Raji (cell line): Measurements from ENCODE around the gene AMOTL2.

ENCODE experiments used
- POLR2A ChIP-seq: IDR thresholded peaks from 2 replicates; pipeline ENCODE4 v1.6.1; 2011; ENCODE audit warnings: low read depth, low read length, control low read depth; ENCODE audit not compliant: insufficient read depth

The AMOTL2 gene

GRCh38 chr3:134354612-134355251 is 19.5 kb downstream of the AMOTL2 start:
- no peak for TF ChIP-seq POLR2A

- TF ChIP-seq POLR2A: no peak
Observed at GRCh38 chr3:134353831-134354611, 20.2 kb downstream of the AMOTL2 start.

- no peak for TF ChIP-seq POLR2A
Observed at GRCh38 chr3:134353171-134353825, 20.9 kb downstream of the AMOTL2 start.

- no peak for TF ChIP-seq POLR2A
Observed at GRCh38 chr3:134352031-134352671, 22.1 kb downstream of the AMOTL2 start.

GRCh38 chr3:134351427-134351826 is 22.8 kb downstream of the AMOTL2 start:
- TF ChIP-seq POLR2A: no peak

GRCh38 chr3:134350861-134351311 is 23.4 kb downstream of the AMOTL2 start:
- TF ChIP-seq POLR2A: no peak

- no peak for TF ChIP-seq POLR2A
Observed at GRCh38 chr3:134350266-134350665, 24.0 kb downstream of the AMOTL2 start.

- TF ChIP-seq POLR2A: no peak
Observed at GRCh38 chr3:134348524-134348923, 25.7 kb downstream of the AMOTL2 start.

GRCh38 chr3:134347551-134347950 is 26.7 kb downstream of the AMOTL2 start:
- no peak for TF ChIP-seq POLR2A

- TF ChIP-seq POLR2A: no peak
Observed at GRCh38 chr3:134346744-134347143, 27.5 kb downstream of the AMOTL2 start.

GRCh38 chr3:134345202-134345601 is 29.0 kb downstream of the AMOTL2 start:
- TF ChIP-seq POLR2A: no peak

GRCh38 chr3:134344560-134344959 is 29.7 kb downstream of the AMOTL2 start:
- no peak for TF ChIP-seq POLR2A

GRCh38 chr3:134342259-134342658 is 32.0 kb downstream of the AMOTL2 start:
- TF ChIP-seq POLR2A: no peak

- TF ChIP-seq POLR2A: no peak
Observed at GRCh38 chr3:134341389-134341788, 32.9 kb downstream of the AMOTL2 start.

- no peak for TF ChIP-seq POLR2A
Observed at GRCh38 chr3:134340982-134341365, 33.3 kb downstream of the AMOTL2 start.
